ENCODE measurements around the gene PTPRU. TPM values are rescaled to one million over a fixed set of nuclear protein-coding genes. Genes with fewer than 3 reads are reported as not detected.

Gene PTPRU
- total RNA-seq, 2 experiments from 2014 or later: 0.16 to 0.56 TPM

- H3K9me3 ChIP-seq (ENCODE audit: control insufficient read depth in 1 of 2, insufficient read depth in 1 of 2, low read length in 2 of 2): no peaks in the 10 kb centered on the region
- TF ChIP-seq CTCF (IDR thresholded peaks at IDR 0.05): no peak
- no peak overlapping the region for H3K27ac Mint-ChIP-seq
- H3K4me3 Mint-ChIP-seq: no peak overlapping the region
- DNase-seq: no peak
- H3K36me3 ChIP-seq (ENCODE audit: insufficient read depth, low read length): peaks cover 16% of the 10 kb centered on the region
- POLR2A ChIA-PET: interaction anchor here (0.7 to 2.5 kb wide), 2 partner anchors 12 kb away, joined by 4 to 13 read pairs; partner anchors contain the start of gene SRSF4
- H3K36me3 Mint-ChIP-seq (ENCODE audit: low read depth): peaks cover 21% of the 10 kb centered on the region
- no peak overlapping the region for H3K27ac ChIP-seq (ENCODE audit: low read depth in 1 of 2, low read length in 2 of 2)
- no peaks in the 10 kb centered on the region for H3K9me3 Mint-ChIP-seq
- H3K27me3 Mint-ChIP-seq: no peaks in the 10 kb centered on the region
- ATAC-seq (ENCODE audit: poor library complexity): no peak
- no peaks in the 10 kb centered on the region for H3K4me1 ChIP-seq (ENCODE audit: insufficient read depth, low read length)
- H3K4me1 Mint-ChIP-seq (ENCODE audit: low read depth): no peaks in the 10 kb centered on the region
- no peak overlapping the region for H3K4me3 ChIP-seq (ENCODE audit: low read length)
- no peaks in the 10 kb centered on the region for H3K27me3 ChIP-seq (ENCODE audit: control insufficient read depth in 1 of 2, insufficient read depth in 2 of 2, low read length in 2 of 2)
- CTCF ChIA-PET: interaction anchor here (0.9 kb wide), 1 partner anchor 11 kb away, joined by 3 read pairs; no protein-coding TSS in a partner anchor
- intact Hi-C loops (cut with DNase I, micrococcal nuclease): no loop called here
Observed at GRCh38 chr1:29193879-29194455, 42.4 kb upstream of the PTPRU start.

- intact Hi-C loops (cut with DNase I, micrococcal nuclease): no loop called here
- Histone ChIP-seq H3K4me3 (ENCODE audit: low read length) (no peak overlapping the region), H3K36me3 (ENCODE audit: insufficient read depth, low read length) (peaks cover 22% of the 10 kb centered on the region), H3K9me3 (ENCODE audit: control insufficient read depth in 1 of 2, insufficient read depth in 1 of 2, low read length in 2 of 2) (no peaks in the 10 kb centered on the region), H3K27ac (ENCODE audit: low read depth in 1 of 2, low read length in 2 of 2) (no peak overlapping the region), H3K27me3 (ENCODE audit: control insufficient read depth in 1 of 2, insufficient read depth in 2 of 2, low read length in 2 of 2) (no peaks in the 10 kb centered on the region), H3K4me1 (ENCODE audit: insufficient read depth, low read length) (no peaks in the 10 kb centered on the region)
- H3K27me3 Mint-ChIP-seq: no peaks in the 10 kb centered on the region
- DNase-seq (no peak), ATAC-seq (ENCODE audit: poor library complexity) (no peak)
- H3K9me3 Mint-ChIP-seq: no peaks in the 10 kb centered on the region
- CTCF ChIA-PET: interaction anchor here (2.1 kb wide), 1 partner anchor 14 kb away, joined by 12 read pairs; the partner anchor contains the start of gene SRSF4
- no peak for TF ChIP-seq CTCF (IDR thresholded peaks at IDR 0.05)
- H3K27ac Mint-ChIP-seq: no peak overlapping the region
- no peak overlapping the region for H3K4me3 Mint-ChIP-seq
- H3K36me3 Mint-ChIP-seq (ENCODE audit: low read depth): peaks cover 34% of the 10 kb centered on the region
- H3K4me1 Mint-ChIP-seq (ENCODE audit: low read depth): no peaks in the 10 kb centered on the region
- POLR2A ChIA-PET: interaction anchor here (2.5 kb wide), 1 partner anchor 14 kb away, joined by 13 read pairs; the partner anchor contains the start of gene SRSF4
Observed at GRCh38 chr1:29195881-29196291, 40.4 kb upstream of the PTPRU start.

- DNase-seq: no peak
- intact Hi-C loops (cut with DNase I, micrococcal nuclease): no loop called here
- H3K4me1 ChIP-seq (ENCODE audit: insufficient read depth, low read length): no peaks in the 10 kb centered on the region
- Mint-ChIP-seq H3K9me3 (no peaks in the 10 kb centered on the region), H3K4me1 (ENCODE audit: low read depth) (no peaks in the 10 kb centered on the region), H3K4me3 (no peak overlapping the region), H3K27ac (no peak overlapping the region), H3K36me3 (ENCODE audit: low read depth) (peaks cover 40% of the 10 kb centered on the region), H3K27me3 (no peaks in the 10 kb centered on the region)
- no peak for TF ChIP-seq CTCF (IDR thresholded peaks at IDR 0.05)
- ChIA-PET POLR2A (interaction anchor here (0.7 to 2.5 kb wide), 3 partner anchors 15 to 315 kb away, joined by 3 to 23 read pairs (median 13); partner anchors contain the start of gene SRSF4), CTCF (interaction anchor here (0.8 to 2.1 kb wide), 7 partner anchors 15 to 315 kb away, joined by 3 to 12 read pairs (median 4); partner anchors contain the start of gene SRSF4)
- peaks cover 33% of the 10 kb centered on the region for H3K36me3 ChIP-seq (ENCODE audit: insufficient read depth, low read length)
- no peaks in the 10 kb centered on the region for H3K27me3 ChIP-seq (ENCODE audit: control insufficient read depth in 1 of 2, insufficient read depth in 2 of 2, low read length in 2 of 2)
- no peak overlapping the region for H3K27ac ChIP-seq (ENCODE audit: low read depth in 1 of 2, low read length in 2 of 2)
- no peak overlapping the region for H3K4me3 ChIP-seq (ENCODE audit: low read length)
- ATAC-seq (ENCODE audit: poor library complexity): no peak
- no peaks in the 10 kb centered on the region for H3K9me3 ChIP-seq (ENCODE audit: control insufficient read depth in 1 of 2, insufficient read depth in 1 of 2, low read length in 2 of 2)
Observed at GRCh38 chr1:29196863-29197589, 39.3 kb upstream of the PTPRU start.

Data from CD4-positive, alpha-beta T cell (primary cell).